NCI-H146 treated with DMSO at 0.1 percent for 48 hours (cell line): Measurements from ENCODE around the gene POLR3H.

ENCODE experiments used
- DNase-seq: peaks from one replicate; lab custom pipeline; 2025; ENCODE audit not compliant: unreplicated experiment; lab: John Stamatoyannopoulos, UW

Gene POLR3H

DNA sequence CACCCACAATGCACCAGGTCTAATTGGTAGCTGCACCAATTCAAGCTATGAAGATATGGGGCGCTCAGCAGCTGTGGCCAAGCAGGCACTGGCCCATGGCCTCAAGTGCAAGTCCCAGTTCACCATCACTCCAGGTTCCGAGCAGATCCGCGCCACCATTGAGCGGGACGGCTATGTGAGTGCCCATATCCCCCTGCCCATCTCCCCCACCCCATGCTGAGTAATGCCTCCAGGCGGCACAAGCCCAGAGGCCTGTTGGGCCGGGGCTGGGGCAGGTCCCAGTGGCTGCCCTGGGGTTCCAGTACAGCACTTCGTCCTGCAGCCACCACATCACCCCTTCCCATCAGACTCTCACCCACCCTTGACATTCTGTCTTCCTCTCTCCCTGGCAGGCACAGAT lies 21.5 kb downstream of the POLR3H start:
- DNase-seq, result no peak

DNA sequence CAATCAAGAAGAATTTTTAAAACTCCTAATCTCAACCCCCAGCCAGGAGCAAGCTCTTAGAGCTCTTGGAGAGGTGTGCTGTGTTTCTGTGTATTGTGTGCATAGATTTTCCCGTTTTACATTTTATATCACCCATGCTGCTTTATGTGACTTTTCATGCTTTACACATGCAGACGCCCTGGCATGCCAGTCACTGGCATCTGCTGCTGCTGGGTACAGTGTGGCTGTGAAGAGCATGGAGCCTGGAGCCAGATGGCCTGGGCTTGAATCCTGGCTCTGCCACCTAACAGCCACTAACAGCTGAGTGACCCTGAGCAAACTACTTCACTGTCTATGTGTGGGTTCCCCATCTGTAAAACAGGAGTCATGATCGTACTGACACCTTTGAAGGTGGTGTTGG lies 23.1 kb downstream of the POLR3H start:
- no peak for DNase-seq

DNA sequence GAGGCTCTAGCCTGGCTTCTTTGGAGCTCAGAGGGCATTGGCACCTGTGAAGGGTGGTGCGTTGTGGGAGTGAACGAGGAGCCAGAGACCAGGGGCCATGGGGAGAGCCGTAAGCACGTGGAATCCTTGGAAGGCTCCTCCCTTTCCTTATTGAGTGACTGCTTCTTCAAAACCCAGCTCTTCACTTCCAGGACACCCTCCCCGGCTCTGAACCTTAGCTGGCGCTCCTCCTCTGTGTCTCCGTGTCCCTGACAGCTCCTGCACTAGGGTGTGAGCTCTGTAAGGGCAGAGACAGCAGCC lies 26.3 kb downstream of the POLR3H start:
- DNase-seq, result no peak

DNA sequence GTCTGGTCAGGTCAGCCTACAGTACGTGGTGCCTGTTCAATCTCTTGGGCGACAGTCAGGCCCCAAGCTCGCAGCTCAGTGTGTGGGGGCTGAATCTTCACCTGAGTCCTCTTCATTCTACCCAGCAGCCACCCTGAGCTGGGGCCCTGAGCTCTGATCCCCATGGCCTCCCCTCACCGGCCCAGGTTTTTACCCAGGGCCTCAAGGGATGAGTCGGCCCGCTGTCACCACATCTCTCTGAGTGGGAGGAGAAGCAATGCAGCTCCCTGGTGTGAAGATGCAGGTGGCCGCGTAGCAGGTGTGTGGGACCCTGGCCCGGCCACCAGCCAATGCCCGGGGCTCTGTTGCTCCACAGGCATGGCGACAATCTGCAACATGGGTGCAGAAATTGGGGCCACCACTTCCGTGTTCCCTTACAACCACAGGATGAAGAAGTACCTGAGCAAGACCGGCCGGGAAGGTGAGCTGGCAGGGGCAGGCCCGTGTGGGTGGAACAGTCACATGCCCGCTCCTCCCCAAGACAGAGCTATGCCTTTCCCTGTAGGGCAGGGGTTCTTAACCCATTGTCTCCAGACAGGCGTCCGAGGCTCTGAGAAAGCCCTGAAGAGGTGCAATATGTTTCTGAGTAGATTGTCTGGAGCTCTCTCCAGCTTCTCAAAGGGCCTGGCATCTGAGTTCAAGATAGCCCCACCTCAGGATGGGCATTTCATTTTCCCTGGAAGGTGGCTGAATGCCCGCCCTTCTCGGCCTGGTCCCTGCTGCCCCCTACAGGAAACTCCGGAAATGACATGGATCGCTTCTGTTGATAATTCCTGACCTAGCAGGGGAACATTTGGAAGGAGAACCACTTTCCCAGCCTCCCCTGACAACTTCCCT lies 26.9 kb downstream of the POLR3H start:
- DNase-seq, result no peak

DNA sequence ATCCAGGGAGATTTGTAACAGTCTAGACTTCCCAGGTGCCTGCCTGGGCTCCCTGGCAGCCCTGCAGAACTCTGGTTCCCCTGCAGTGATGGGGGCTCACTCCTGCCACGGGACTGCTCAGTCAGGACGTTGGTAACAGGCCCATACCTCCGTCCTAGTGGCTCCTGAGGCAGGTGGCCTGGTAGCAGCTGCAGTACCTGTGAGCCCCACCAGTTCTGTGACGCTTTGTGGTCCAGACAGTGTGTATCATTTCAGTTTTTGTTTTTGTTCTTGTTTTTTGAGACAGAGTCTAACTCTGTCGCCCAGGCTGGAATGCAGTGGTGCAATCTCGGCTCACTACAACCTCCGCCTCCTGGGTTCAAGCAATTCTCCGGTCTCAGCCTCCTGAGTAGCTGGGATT lies 27.8 kb downstream of the POLR3H start:
- no peak for DNase-seq

DNA sequence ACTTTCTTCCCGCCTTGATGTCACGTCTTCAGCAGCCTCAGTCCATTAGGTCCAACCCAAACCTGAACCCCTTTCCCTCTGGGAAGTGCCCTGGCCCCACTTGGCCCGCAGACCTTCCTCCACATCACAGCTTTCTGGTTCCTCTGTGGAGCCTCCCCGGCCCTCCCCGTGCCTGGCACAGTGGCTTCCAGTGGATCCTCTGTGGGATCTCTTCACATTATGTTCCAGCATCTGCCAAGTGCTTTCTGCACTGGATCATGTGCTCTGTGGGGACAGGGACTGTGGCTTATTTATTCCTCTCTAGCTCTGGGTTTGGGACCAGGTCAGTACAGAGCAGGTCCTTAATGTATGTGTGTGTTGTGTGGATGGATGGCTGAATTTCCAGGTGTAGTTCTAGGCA lies 30.9 kb downstream of the POLR3H start:
- no peak for DNase-seq

DNA sequence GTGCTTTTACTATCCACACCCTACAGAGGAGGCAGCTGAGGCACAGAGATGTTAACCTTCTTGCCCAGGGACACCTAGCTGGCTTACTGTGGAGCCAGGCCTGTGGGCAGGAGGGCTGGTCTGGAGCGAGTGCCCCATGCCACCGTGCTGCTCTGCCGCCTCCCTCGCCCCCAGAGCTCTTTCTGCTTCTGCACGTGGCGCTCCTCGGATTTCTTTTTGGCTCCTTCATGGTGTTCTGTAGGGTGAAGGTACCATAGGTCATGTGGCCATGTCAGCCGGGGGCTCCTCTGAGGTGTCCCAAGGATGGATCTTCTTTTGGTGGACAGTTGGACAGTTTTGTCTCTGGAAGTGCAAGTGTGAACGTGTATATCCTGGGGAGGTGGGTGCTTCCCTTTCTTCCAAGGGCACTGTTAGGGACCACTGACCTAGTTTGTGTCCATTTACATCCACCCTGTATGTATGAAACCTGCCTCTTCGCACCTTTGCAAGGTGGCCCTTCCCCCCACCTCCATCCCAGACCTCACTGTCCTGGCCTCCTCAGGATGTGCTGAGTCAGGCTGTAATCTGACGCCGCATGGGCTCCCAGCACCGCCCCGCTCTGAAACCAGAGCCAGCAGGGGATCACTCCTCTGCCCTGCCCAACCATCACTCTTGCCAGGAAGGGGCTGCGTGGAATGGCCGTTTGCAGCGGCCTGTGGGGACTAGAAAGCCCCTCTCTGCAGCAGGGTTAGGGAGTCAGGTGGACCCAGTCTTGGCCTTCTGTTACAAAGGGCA lies 31.7 kb downstream of the POLR3H start:
- no peak for DNase-seq

DNA sequence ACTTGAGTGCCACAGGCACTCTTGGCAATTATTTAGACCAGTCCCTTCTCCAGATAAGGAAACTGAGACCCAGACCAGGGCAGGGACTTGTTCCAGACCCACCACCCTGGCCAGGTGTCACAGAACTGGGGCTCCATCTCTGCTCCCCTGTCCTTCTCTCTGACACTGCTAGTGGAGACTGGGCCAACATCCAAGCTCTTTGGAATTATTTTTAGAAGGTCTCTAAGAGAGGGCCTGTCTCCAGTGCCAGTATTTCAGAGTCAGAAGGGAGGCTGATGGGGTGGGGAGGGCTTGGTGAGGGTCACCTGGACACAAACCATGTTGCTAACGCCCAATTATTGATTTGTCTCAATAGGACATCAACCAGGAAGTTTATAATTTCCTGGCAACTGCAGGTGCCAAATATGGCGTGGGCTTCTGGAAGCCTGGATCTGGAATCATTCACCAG lies 32.7 kb downstream of the POLR3H start:
- DNase-seq, result no peak

DNA sequence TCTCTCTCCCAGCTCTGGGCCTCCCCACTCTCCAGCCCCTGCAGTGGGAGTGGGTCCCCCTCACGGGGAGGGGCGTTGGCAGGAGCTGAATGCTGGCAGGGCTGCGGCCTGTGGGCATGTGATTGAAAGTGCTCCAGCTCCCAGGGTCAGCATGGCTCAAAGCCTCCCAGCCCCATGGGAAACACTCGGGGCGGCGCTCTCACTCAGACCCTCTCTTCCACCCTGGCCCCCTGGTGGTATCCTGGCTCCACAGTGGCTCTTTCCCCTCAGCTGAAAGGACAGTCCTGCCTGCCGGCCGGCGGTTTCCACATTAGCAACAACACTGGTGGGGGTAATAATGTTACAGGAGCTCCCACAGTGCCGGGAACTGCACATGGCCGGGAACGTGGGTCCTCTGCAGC lies 35.5 kb downstream of the POLR3H start:
- DNase-seq, result no peak

DNA sequence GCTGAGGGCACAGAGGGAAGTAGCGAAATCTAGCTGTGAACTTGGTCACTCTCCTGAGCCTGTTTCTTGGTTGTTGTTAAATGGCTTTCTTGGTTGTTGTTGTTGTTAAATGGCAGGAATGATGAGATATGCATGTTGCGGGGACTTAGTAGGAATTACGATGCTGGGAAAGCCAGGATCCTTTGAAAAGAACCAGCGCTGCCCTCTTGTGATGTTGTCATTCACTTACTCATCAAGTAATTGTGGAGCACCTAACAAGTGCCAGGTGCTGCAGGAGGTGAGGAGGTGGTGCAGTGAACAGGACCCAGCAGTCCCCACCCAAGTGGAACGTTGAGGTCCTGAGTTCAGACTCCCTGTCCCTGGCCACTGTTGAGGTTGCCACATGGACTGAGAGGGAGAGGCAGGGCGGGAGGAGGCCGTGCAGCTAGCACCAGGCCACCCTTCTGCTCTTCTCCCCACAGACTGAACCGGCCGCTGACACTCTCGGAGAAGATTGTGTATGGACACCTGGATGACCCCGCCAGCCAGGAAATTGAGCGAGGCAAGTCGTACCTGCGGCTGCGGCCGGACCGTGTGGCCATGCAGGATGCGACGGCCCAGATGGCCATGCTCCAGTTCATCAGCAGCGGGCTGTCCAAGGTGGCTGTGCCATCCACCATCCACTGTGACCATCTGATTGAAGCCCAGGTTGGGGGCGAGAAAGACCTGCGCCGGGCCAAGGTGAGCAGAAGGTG lies 36.8 kb downstream of the POLR3H start:
- no peak for DNase-seq

DNA sequence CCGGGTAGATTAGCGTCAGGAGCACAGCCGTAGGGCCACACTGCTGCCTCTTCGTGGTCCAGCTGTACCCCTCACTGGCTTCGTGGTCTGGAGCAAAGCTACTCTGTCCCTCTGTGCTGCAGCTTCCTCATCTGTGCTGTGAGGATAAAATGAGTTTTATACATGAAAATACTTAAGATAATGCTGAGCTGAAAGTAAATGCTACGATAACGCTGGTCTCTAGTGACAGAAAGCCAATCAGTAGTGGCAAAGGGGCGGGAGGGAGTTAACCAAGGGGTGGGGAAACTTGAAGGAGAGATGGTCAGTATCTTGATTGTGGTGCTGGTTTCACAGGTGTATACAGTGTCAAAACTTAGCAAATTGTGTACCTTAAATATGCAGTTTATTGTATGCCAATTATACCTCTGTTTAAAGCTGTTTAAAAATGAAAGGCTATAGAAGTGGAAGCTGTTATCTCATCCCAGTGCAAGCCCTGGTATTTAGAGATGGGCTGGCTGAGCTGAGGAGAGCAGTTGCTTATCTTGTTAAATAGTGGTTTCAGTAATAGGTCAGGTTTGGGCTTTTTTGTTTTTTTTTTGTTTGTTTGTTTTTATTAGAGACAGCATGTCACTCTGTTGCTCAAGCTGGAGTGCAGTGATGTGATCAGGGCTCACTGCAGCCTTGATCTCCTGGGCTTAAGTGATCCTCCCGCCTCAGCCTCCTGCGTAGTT lies 38.6 kb downstream of the POLR3H start:
- no peak for DNase-seq

DNA sequence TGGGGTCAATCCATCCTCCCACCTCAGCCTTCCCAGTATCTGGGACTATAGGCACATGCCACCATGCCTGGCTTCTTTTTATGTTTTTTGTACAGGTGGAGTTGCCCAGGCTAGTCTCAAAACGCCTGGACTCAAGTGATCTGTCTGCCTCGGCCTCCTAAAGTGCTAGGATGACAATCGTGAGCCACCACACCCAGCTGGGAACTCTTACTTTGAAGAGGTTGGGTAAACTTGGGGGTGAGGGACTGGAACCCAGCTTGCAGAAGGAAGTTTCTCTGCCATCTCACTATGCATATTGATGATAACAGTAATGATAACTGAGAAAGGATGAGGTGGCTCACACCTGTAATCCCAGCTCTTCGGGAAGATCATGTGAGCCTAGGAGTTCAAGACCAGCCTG lies 39.5 kb downstream of the POLR3H start:
- no peak for DNase-seq

DNA sequence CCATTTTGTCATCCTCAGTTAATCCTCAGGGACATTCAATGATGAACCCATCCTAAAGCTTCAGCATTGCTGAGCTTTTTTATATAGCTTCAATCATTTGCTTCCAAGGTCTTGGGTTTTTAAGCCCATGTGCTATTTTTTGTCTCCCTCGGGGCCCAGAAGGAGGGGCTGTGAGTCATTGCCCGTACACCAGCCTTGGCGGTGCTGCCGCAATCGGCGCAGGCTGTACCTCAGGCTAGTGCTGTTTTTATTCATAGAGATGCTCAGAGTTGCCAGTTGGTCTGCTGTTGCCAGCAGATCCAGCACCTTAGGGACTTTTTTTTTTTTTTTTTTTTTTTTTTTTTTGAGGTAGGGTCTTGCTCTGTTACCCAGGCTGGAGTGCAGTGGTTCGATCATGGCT lies 39.9 kb downstream of the POLR3H start:
- DNase-seq, result no peak

DNA sequence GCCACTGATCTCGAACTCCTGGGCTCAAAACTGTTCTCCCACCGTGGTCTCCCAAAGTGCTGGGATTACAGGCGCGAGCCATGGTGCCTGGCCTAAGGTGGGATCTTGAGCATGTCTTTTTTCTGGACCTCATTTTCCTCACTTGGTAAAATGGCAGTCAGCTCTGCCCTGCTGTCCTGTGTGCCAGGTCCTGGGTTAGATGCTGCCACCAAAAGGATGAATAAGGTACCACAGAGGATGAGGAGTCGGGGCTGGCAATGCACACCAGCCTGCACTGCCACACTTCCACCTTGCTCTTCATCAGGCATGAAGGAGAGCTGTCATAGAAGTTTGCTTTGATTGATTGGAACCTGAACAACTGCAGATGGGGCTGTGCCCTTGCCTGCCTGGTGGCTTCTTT lies 43.1 kb downstream of the POLR3H start:
- DNase-seq, result no peak

DNA sequence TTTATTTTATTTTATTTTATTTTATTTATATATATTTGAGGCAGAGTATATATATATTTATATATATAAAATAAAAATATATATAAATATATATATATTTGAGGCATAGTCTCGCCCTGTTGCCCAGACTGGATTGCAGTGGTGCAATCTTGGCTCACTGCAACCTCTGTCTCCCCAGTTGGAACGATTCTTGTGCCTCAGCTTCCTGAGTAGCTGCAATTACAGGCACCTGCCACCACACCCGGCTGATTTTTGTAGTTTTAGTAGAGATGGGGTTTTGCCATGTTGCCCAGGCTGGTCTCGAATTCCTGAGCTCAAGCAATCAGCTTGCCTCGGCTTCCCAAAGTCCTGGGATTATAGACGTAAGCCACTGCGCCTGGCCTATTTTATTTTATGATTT lies 44.0 kb downstream of the POLR3H start:
- DNase-seq, result no peak

DNA sequence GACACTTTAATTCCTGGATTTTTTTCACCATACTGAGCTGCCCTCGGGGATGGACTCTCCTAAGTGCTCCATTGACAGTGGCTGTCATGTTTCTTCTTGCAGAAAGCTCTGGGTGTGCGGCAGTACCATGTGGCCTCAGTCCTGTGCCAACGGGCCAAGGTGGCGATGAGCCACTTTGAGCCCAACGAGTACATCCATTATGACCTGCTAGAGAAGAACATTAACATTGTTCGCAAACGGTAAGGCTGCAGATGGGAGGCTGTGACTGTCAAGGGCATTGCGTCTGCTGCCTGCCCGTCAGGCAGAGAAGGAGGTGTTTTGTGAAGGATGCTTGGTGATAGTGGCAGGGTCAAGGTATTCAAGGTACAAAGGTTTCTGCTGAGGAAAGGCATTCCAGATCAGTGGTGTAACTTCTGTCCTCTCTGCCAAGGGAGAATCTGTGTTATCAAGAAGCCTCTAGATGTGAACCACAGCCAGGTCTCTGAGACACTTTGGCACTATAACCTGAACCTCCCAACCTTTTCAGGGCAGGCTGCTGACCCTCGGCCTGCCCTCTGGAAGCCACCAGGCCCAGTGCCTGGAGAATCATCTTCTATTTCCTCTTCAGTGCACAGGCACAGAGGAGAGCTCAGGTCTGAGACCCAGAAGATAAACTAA lies 44.5 kb downstream of the POLR3H start:
- no peak for DNase-seq

DNA sequence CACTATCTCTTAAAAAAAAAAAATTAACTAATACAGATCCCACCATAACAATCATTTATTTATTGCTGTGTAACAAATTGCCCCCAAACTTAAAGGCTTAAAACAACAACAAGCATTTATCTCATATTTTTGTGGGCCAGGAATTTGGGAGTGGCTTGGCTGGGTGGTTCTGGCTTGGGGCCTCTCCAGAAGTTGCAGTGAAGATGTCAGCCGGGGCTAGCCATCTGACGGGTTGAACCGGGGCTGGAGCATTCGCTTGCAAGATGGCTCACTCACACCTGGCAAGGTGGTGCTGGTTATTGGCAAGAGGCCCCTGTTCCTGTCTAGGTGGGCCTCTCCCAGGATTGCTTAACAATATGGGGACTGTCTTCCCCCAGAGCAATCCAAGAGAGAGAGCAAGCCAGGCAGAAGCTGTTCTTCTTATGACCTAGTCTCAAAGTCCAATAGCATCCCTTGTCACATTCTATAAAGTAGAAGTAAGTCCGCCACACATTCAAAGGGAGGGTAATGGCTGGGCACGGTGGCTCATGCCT lies 45.9 kb downstream of the POLR3H start:
- no peak for DNase-seq

DNA sequence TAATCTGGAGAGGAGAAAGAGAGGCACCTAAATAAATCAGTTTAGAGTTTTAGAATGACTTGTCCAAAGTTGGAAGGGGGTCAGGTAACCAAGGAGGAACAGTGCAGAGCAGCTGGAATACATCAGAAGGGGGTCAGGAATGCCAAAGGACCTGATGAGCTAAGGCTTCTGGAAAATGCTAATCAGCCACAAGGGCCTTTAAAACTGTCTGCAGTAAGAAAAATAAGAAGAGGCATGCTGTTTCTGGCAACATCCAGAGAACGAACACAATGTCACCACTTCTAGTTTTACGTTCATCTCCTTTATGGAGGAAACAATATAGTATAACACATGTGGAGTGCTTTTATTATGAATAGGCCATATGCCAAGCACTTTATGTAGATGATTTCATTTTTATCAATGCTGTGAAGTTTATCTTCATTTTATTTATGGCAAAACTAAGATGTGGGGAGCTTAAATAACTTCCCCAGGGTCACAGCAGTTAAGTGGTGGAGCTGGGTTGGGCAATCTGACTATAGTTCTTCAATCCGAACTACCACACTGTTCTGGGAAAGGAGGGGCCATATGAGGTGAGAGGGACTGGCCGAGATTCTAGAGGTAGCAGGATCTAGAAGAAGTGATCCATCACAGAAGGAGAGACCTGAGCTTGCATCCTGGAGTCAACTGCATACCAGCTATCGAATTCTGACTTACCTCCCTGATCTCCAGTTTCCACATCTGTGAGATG lies 52.7 kb downstream of the POLR3H start:
- no peak for DNase-seq

DNA sequence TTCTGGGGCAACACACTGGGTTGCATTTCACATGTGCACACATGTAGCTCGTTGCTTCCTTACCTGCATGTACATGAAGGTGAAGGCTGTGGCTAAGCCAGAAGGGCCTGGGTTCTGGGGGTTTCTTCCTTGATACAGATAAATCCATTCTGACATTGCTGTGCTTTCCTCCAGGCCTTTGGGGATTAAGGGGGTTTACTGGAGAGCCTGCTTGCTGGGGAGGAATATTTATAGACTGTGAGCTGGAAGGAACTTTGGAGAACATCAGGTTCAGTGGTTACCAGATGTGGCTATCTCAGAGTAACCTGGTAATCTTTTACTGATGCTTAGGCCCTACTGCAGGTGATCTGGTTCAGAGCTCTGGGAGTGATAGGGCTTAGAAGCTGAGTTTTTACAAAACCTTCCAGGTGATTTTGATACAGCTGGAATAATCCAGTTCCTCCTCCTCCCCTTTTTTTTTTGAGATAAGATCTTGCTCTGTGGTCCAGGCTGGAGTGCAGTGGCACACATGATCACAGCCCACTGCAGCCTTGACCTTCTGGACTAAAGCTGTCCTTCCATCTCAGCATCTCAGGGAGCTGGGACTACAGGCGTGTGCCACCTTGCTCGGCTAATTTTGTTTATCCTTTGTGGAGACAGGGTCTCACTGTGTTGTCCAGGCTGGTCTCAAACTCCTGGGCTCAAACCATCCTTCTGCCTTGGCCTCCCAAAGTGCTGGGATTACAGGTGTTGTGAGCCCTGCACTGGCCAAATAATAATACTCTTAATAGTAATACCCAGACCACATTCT lies 55.5 kb downstream of the POLR3H start:
- DNase-seq, result no peak
